NCI-H128 (cell line): ENCODE data around the gene WDR26.

Experiments used
- DNase-seq: peaks from one replicate; lab custom pipeline; 2025; ENCODE audit not compliant: unreplicated experiment; lab: John Stamatoyannopoulos, UW

WDR26 gene

DNA sequence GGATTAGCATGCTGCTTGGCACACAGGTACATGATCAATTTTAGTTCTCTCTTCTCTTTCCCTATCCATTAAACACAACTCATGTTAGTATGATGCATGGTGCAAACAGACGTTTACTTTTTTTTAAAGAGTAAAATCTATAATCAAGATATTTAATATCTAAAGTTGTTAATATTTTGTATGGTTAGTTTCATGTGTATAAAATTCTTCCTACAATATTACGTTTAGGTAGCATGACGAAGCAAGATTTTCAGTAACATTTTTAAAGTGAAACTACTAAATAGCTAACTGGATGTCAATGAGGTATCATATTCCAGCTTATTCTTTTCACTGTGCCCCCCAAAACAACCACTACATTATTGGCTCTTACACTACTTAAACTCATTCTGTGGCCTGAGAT lies 41.3 kb downstream of the WDR26 start:
- DNase-seq: no peak

DNA sequence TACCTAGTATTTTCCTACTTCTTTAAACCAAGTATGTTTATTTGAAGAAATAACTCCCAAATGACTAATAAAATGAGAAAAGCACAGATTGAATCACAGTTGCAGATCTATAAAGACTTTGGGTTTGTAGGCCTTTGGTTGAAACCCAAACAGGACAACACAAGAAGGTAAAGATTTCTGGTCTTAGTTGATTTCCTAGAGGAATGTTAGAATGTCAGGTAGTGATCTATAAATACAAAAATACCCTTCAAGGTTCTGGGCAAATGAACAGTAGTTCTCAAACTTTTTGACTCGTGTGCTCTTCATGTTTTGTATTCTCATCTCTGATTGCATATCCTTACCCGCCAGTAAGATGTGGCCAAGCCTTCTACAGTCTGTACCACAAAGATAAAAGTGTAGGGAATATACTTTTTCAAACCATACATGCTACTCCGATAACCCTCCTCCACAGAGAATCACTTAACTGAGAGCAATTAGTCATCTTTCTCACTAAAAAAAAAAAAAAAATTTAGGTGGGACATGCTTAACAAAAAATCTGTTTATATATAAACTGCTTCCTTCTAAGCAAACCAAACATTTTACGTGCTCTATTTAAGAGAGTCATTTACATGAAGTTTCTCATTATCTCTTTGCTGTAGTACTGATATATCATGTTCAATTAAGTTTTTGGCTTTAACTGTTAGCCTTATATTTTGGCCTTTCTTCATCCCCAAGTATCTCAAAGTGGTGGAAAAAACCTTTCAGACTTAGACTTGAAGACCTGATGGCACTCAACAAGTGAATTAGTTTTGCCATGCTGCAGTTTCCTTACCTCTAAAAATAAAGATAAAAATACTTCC lies 42.0 kb downstream of the WDR26 start:
- no peak for DNase-seq

DNA sequence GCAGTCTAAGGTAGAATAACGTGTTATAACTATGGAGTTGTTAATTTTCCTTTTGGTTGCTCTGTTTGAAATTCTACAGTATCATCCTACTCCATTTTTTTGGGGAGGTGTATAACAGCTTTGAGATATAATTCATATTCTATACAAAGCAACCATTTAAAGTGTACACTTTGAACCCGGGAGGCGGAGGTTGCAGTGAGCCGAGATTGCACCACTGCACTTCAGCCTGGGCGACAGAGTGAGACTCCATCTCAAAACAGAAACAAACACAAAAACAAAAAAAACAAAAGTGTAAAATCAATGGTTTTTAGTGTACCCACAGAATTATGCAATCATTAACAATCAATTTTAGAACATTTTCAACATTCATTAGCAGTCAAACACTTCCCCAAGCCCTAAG lies 44.1 kb downstream of the WDR26 start:
- no peak for DNase-seq

DNA sequence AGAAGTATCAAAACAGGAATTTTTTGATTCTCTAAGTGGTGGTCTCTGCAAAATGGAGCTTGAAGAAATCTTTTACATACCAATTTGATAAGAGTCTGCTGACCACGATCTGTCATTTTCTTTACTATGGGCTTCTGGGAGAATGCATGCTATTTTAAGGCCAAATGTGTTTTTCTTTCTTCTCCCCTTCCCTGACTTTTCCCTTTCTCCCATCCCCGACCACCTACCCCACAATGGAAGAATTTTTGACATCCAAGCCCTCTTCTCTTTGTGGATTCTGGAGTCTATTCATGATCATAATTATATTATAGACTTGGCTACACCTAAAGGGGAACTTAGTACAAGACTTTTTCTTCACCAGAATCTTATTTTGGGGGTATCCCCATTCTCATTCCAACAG lies 46.7 kb downstream of the WDR26 start:
- DNase-seq: no peak

DNA sequence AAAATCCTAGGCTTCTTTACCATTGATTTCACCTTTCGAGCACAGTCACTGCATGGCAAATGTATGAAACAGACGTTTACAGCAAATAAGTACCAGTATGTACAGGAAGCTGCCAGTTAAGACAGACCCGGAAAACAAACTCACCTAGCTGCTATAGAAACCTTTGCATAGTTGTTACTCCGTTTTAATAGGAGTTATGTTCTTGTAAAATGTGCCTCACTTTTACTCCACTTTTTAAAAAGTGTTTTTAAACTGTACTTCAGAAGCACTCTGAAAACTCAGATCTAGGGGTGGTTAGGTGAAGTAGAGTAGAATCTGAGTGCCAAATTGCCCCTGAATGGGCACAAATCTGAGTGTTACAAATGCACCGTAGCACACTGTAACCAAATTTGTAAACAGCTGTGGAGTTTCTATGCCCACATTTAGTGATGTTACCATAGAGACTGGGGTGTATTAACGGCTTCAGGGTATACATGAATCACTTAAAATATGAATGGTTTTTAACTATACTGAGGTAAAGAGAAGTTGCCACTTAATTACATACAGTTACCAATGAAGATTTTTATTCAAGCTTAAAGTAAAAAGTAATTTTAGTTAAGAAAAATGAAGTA lies 47.2 kb downstream of the WDR26 start:
- DNase-seq: no peak

DNA sequence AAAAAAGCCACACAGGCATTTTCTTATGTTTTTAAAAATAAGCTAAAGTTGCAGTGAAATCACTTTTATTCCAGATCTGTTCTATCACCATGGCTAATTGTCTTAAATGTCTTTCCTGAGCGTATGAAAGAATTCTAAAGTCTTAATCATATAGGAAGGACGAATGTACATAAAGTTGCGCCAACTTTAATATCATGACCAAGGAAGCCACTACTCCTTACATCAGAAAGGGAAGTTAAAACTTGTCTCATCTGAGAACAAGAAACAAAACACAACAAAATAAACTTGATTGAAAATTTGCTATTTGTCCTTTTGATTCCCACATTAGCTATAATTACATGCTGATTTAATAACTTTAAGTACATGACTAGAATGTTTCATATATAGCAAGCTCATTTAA lies 51.4 kb downstream of the WDR26 start:
- no peak for DNase-seq

DNA sequence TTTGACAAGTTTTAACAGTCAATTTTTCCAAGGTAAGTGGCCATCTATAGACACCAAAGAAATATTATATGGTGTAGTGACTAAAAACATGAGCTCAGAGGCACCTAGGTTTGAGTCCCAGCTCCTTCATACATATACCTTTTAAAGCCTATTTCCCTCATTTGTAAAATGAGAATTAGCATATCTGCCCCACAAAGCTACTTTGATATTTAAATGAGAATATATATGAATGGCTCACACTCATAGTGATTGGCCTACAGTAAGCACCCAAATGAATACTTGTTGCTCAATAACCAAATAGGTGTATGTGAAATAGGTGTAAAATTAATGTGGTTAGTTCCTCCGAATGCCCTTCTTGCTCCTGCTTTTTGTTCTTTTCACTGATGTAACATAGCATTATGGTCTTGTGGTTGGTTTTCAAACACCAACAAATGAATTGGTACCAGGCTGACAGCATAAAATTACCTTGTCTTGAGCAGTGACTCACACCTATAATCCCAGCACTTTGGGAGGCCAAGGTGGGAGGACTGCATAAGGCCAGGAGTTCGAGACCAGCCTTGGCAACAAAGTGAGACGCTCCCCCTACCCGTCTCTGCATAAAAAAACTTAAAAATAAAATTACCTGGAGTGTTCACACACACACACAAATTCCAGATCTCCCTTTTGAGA lies 52.6 kb downstream of the WDR26 start:
- DNase-seq: no peak

DNA sequence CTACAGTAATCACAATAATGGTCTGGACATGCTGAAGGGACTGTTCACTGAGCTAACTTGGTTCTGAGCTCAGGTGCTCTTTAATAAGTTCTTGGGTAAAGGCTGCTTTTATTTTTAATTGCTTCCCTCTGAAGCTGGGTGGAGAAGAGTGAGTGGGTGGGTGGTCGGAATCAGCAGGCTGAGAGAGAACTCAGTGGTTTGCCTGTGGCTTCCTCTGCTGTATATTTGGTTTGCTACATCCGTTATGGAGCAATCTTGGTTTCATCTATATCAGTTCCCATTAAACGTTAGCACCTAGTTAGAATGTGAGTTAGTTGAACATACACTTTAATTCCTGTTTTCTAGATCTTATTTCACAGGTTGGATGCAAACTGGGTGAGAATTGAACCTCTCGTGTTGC lies 54.6 kb downstream of the WDR26 start:
- no peak for DNase-seq

DNA sequence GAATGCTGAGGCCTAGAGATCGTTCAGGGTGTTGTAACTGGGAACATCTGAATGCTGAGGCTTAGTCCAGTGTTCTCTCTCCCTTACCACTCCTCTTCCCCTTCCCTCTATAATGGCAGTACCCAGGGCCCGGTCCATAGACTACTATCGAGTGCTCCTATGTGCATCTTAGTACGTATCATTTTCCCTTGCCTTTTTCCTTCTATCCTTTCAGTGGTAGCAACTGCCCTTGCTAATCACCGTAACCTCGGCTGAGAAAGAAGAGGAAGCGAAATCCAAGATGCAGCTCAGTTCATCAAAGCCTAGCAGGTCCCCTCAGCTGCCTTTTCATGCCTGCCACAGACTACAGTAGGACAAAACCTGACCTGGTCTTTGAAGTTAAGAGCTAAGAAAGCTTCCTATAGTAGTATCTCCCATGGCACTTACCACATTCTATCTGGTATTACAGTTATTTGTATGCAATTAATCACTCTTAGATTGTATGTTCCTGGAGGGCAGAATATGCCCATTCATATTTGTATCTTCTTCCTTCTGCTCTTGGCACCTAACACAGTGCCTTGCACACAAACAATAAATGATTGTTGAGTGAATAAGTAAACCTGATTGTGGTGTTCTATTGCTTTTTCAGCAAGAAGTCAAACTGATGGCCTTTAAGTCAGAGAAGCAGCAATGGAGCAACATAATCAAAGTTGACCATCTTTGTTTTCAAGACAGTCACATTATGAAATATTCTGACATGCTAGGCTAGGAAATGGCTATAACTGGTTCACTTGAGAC lies 55.6 kb downstream of the WDR26 start:
- no peak for DNase-seq

DNA sequence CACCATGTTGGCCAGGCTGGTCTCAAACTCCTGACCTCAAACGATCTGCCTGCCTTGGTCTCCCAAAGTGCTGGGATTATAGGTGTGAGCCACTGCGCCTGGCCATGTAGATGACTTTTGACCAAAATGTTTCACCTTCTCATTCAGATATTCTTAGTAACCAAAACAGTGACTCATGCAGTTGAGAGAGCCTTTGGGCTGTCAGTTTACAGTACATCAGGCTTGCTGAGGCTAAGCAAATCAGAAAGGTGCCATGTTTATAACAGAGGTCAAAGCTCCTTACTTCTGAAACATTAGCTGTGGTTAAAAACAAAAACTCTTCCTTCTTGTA lies 57.0 kb downstream of the WDR26 start:
- no peak for DNase-seq

DNA sequence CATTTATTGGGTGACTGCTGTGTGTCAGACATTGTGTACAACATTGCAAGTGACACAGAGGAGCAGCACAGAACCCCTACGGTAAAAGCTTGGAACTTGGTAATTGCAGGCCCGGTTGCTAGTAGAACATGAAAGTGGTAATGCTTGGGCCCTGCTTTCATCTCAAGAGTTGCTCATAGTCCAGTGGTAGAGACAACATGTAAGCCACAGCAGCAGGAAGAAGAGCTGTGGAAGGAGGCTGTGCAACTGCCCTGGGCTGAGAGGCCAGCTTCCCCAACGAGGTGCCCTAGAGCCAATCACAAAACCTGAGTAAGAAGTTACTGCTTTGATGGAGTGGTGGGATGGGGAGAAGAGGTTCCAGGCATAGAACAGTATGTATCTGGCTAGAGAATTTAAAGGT lies 59.5 kb downstream of the WDR26 start:
- DNase-seq: no peak

DNA sequence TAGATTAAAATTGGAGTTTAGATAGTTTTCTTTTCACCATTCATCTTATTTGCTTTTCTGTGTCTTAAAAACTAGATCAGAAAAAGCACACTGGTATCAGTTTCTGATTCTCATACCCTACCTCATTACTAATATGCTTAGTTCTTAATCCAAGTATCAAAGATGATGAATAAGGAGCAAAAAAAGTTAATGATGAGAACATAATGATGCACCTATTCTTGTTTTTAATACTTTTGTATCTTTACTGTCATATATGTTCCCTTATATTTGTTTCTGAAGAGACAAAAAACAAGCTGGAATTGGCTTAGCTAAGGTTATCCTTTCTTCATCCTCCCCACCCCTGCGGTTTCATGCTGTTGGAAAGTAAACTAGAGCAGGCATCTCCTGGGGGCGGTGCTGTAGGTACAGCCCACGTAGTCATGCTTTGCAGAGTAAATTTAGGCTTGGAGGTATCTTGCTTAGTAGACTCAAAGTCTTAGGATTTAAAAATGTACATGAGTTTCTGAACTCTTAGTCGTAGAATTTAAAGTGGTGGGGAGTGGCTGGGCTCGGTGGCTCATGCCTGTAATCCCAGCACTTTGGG lies 61.5 kb downstream of the WDR26 start:
- no peak for DNase-seq

DNA sequence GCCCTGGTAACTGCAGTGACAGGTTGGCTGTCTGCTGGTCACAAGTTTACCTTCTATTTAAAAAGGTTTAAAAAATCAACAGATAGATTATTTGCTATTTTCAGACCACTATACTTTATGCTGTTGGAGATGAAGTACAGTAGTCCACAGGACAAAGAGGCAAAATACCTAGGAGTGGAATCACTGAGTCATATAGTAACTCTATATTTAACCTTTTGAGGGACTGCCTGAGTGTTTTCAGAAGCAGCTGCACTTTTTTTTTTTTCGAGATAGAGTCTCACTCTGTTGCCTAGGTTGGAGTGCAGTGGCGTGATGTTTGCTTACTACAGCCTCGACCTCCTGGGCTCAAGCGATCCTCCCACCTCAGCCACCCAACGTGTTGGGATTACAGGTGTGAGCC lies 66.2 kb downstream of the WDR26 start:
- no peak for DNase-seq

DNA sequence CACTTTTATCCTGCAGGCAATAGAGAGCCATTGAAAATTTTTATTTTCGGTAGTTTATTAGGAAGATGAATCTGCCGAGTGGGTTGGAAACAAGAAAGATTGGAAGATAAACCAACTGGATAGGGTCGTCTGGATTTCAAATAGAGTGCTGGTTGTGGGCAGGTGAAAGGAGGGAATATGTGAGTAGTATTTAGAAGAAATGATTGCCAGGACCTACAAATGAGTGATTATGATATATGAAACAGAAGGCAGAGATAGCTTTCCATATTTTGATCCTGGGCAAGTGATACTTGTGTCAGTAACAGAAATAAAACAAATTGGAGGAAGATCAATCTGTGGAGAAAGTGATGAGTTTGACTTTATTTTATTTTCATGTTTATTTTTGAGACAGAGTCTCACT lies 75.4 kb downstream of the WDR26 start:
- no peak for DNase-seq

DNA sequence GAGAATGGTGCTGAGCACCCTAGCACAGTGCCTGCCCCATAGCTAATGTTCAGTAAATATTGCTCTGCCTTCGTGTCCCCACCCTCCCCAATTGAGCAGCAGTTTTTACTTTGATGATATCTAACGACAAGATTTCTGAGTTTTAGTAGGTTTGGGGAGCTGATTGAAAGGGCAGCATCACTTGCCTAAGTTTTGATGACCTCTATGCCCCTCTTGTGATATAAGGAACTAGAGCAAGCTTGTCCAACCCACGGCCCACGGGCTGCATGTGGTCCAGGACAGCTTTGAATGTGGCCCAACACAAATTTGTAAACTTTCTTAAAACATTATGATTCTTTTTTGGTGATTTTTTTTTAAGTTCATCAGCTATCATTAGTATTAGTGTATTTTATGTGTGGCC lies 76.4 kb downstream of the WDR26 start:
- DNase-seq: no peak

DNA sequence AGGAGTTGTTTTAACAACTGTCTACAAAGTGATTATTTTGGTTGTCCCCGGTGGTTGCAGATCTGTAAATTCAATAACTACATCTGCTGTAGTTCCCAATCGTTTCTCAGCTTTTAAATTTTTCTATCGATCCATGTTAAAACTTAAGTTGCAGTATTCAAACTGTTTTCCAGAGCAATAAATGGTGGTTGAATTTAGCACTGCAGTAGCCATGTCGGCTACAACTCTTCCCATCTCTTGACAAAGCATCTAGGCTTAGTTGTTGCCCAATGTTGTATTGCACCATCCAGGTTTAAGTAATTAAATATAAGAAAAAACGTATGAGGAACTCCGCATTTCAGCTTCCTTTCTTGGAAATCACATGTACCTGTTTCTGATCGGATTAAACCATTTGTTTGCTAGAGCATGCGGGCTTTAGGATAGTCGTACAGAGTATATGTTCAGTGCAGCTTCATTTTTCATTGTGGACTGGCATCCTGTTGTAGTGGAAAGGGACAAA lies 76.9 kb downstream of the WDR26 start:
- no peak for DNase-seq

DNA sequence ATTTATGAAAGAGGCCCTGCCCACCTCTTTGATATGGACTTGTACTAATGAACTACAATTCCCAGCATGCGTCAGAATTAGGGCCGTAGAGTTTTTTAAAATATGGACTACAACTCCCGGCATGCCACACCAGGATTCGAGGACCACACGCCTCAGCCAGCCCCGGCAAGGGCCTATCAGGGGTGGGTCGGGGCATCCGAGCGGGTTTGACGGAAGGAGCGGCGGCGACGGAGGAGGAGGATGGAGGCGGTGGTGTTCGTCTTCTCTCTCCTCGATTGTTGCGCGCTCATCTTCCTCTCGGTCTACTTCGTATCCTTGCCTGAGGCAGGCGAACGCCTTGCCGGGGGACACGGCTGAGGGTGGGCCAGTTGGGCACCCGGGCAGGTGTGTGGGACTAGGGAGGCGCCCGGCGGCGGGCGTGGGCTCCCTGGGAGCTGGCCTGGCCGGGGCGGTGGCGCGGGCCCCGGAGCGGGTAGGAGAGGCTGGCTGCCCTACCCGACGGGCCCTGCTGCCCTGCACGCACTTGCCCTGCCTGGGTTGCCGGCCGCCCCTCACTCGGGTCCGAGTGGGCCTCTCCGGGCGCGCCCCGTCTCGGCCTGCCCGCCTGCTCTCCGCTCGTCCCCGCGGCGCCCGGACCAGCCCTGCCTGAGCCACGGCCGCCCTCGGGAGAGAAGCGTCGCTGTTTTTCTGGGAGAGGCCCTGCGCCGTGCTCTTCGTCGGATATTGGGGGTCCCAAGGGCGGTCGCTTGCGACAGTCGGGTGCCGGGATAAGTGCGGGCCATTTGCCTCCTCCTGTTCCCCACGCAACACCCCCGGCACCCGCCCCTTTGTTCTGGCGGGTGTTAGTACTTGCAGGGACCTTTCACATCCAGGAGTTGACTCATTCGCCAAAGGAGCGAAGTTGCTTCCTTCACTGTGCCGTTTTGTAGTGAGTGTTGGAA lies 77.6 kb downstream of the WDR26 start, which contains the start of gene CNIH4:
CNIH4 (plus strand) TSS at position 195 of the 941 bp plus-strand sequence; CDS start at position 241, 46 bp downstream.
- DNase-seq: peak; percentile 91

DNA sequence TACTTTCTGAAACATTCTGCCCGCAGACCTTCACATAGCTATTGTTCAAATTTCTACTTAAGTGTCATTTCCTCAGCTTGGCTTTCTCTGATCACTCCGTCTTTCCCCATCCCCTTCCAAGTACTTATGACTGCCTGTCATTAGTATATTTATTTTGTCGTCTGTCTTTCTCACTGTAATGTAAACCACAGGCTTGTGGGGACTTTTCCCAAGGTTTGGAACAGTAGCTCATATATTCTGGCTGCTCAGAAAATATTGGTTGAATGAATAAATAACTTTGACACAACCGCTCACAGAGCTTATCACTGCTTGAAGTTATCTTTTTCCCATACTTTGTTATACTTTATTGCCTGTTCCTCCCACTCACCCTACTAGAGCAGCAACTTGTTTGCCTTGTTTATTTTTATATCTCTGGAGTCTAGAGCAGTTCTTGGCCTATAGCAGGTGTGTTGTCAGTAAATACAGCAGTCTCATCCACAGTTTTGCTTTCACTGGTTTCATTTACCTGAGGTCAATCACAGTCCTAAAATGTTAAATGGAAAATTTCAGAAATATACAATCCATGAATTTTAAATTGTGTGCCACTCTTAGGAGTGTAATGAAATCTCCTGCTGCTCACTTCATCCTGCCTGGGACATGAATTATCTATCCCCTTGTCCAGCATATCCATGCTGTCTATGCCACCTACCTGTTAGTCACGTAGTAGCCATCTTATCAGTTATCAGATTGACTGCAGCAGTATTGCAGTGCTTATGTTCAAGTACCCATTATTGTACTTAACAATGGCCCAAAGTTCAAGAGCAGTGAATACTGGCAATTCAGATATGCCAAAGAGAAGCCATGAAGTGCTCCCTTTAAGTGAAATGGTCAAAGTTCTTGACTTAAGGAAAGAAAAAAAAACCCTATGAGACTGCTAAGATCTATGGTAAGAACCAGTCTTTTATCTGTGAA lies 80.3 kb downstream of the WDR26 start:
- DNase-seq: no peak
